H1 (cell line): ENCODE measurements around the gene INPP5K. TPM values are rescaled to one million over a fixed set of nuclear protein-coding genes. Genes with fewer than 3 reads are reported as not detected.
A peak's percentile ranks its signal among the peaks of the same experiment; 100 is the strongest.

Experiments
- CTCF ChIA-PET: fragments of 300-600 bp; sonication (Branson Sonifier 250); formaldehyde crosslinking; loops from one replicate; lab custom pipeline; 2021; ENCODE audit not compliant: partially characterized antibody; lab: Charles Lee
- POLR2A ChIA-PET: fragments of 300-600 bp; sonication (Branson Sonifier 250); formaldehyde crosslinking; loops from one replicate; lab custom pipeline; 2021; ENCODE audit warnings: inconsistent platforms; ENCODE audit not compliant: partially characterized antibody; lab: Charles Lee
- DNase-seq, 2 experiments: peaks; one replicate each; pipeline versions ENCODE4 v3.0.0 to v3.0.0-alpha.2; 2010 to 2022; ENCODE audit warnings: low spot score in 2 of 2, low read depth in 1 of 2, mixed read lengths in 1 of 2
- FAIRE-seq: peaks from 2 replicates; lab custom pipeline; 2011; peaks lifted over from hg19 to GRCh38; lab: Jason Lieb, UNC
- H2AFZ ChIP-seq: 2 replicates; pipeline ENCODE4 v1.8.1; 2012; ENCODE audit warnings: low read length, inconsistent platforms
- H2AK5ac ChIP-seq: 2 replicates; pipeline ENCODE4 v1.6.1; 2013; ENCODE audit warnings: low read depth, low read length
- H2BK120ac ChIP-seq: replicated peaks from 2 replicates; pipeline ENCODE3; 2013; ENCODE audit warnings: low read depth, low read length, inconsistent platforms
- H2BK12ac ChIP-seq: 2 replicates; pipeline ENCODE4 v1.6.1; 2013; ENCODE audit warnings: low read depth, low read length
- H2BK15ac ChIP-seq: 2 replicates; pipeline ENCODE4 v1.6.1; 2013; ENCODE audit warnings: low read length
- H2BK20ac ChIP-seq: 2 replicates; pipeline ENCODE4 v1.6.1; 2013; ENCODE audit warnings: low read length
- H2BK5ac ChIP-seq: 2 replicates; pipeline ENCODE4 v1.6.1; 2013; ENCODE audit warnings: low read depth, low read length
- H3K14ac ChIP-seq: 2 replicates; pipeline ENCODE4 v1.6.1; 2013; ENCODE audit warnings: inconsistent platforms; ENCODE audit not compliant: insufficient read length
- H3K18ac ChIP-seq: 2 replicates; pipeline ENCODE4 v1.6.1; 2013; ENCODE audit warnings: low read length; ENCODE audit errors: extremely low read depth
- H3K23ac ChIP-seq: 2 replicates; pipeline ENCODE4 v1.6.1; 2013; ENCODE audit warnings: inconsistent platforms; ENCODE audit not compliant: insufficient read length
- H3K23me2 ChIP-seq: 2 replicates; pipeline ENCODE4 v1.6.1; 2013; ENCODE audit warnings: low read depth, low read length
- H3K27ac ChIP-seq: 2 replicates; pipeline ENCODE4 v1.6.1; 2011; ENCODE audit warnings: low read depth, low read length, inconsistent platforms
- H3K27me3 ChIP-seq, 4 experiments: replicated peaks in 1 of 4; 1 replicate in 1 of 4; 2 replicates in 3 of 4; pipeline versions ENCODE4 v1.6.1 to v1.8.1; 2011 to 2013; ENCODE audit warnings: low read length in 3 of 4, mild to moderate bottlenecking in 3 of 4, inconsistent platforms in 2 of 4, mixed read lengths in 2 of 4, moderate library complexity in 1 of 4; ENCODE audit not compliant: control insufficient read depth in 3 of 4, insufficient read depth in 3 of 4; ENCODE audit errors: extremely low read depth in 1 of 4
- H3K36me3 ChIP-seq, 4 experiments: 2 replicates each; pipeline versions ENCODE4 v1.6.1 to v1.8.1; 2011 to 2013; ENCODE audit warnings: mild to moderate bottlenecking in 4 of 4, low read length in 3 of 4, moderate library complexity in 2 of 4, control low read depth in 1 of 4, inconsistent platforms in 1 of 4; ENCODE audit not compliant: insufficient read depth in 4 of 4, control insufficient read depth in 2 of 4
- H3K4ac ChIP-seq: replicated peaks from 2 replicates; pipeline ENCODE3; 2013; ENCODE audit warnings: low read length, low read depth, mixed read lengths, inconsistent platforms; ENCODE audit not compliant: insufficient read length
- H3K4me1 ChIP-seq, 4 experiments: replicated peaks in 1 of 4; 1 replicate in 1 of 4; 2 replicates in 3 of 4; pipeline versions ENCODE4 v1.6.1 to v1.8.1; 2011 to 2013; ENCODE audit warnings: low read length in 3 of 4, inconsistent platforms in 2 of 4, mixed read lengths in 1 of 4; ENCODE audit not compliant: insufficient read depth in 4 of 4, control insufficient read depth in 3 of 4
- H3K4me2 ChIP-seq, 2 experiments: 2 replicates each; pipeline versions ENCODE4 v1.6.1 to v1.8.1; 2011 to 2013; ENCODE audit warnings: low read depth in 2 of 2, low read length in 2 of 2, control low read depth in 1 of 2, inconsistent platforms in 1 of 2, mild to moderate bottlenecking in 1 of 2; ENCODE audit not compliant: insufficient read depth in 1 of 2
- H3K4me3 ChIP-seq, 4 experiments: fragments of 200-600, 300-600 bp in 1 of 4; sonication (generic), shearing (Covaris generic), sonication (Bioruptor Twin) in 1 of 4; 2 replicates each; pipeline versions ENCODE4 v1.5.1 to v1.8.1; 2011 to 2016; ENCODE audit warnings: low read length in 4 of 4, low read depth in 3 of 4, control low read depth in 2 of 4, inconsistent platforms in 2 of 4, mild to moderate bottlenecking in 2 of 4, mixed read lengths in 1 of 4, moderate library complexity in 1 of 4; ENCODE audit not compliant: insufficient read depth in 2 of 4; ENCODE audit errors: extremely low read depth in 1 of 4
- H3K56ac ChIP-seq: replicated peaks from 2 replicates; pipeline ENCODE3; 2013; ENCODE audit warnings: low read depth, mild to moderate bottlenecking, mixed read lengths, low read length, inconsistent platforms; ENCODE audit not compliant: insufficient read length
- H3K79me1 ChIP-seq: 2 replicates; pipeline ENCODE4 v1.6.1; 2013; ENCODE audit warnings: low read depth, low read length, control low read depth
- H3K79me2 ChIP-seq, 2 experiments: 2 replicates each; pipeline versions ENCODE4 v1.6.1 to v1.8.1; 2012 to 2013; ENCODE audit warnings: low read length in 2 of 2, mild to moderate bottlenecking in 2 of 2, inconsistent platforms in 1 of 2; ENCODE audit not compliant: insufficient read depth in 2 of 2, control insufficient read depth in 1 of 2
- H3K9ac ChIP-seq, 4 experiments: replicated peaks in 1 of 4; 1 replicate in 1 of 4; 2 replicates in 3 of 4; pipeline versions ENCODE4 v1.6.1 to v1.8.1; 2011 to 2013; ENCODE audit warnings: low read depth in 3 of 4, low read length in 3 of 4, control low read depth in 2 of 4, mild to moderate bottlenecking in 2 of 4, moderate library complexity in 2 of 4, inconsistent platforms in 1 of 4; ENCODE audit errors: extremely low read depth in 1 of 4
- H3K9me3 ChIP-seq, 2 experiments: 2 replicates each; pipeline versions ENCODE4 v1.6.1 to v1.8.1; 2012 to 2013; ENCODE audit warnings: mild to moderate bottlenecking in 2 of 2, moderate library complexity in 2 of 2, control low read depth in 1 of 2, inconsistent platforms in 1 of 2, low read depth in 1 of 2, low read length in 1 of 2, mixed read lengths in 1 of 2; ENCODE audit not compliant: insufficient read depth in 2 of 2
- H4K20me1 ChIP-seq, 2 experiments: replicated peaks in 1 of 2; 2 replicates each; pipeline versions ENCODE3 to v1.8.1; 2011 to 2013; ENCODE audit warnings: inconsistent platforms in 2 of 2, low read length in 2 of 2, mild to moderate bottlenecking in 1 of 2; ENCODE audit not compliant: insufficient read depth in 2 of 2, control insufficient read depth in 1 of 2
- H4K5ac ChIP-seq: 2 replicates; pipeline ENCODE4 v1.6.1; 2013; ENCODE audit warnings: low read length, low read depth, mixed read lengths, inconsistent platforms; ENCODE audit not compliant: insufficient read length
- H4K8ac ChIP-seq: 2 replicates; pipeline ENCODE4 v1.8.0; 2013; ENCODE audit warnings: mild to moderate bottlenecking, moderate library complexity, low read length, inconsistent platforms; ENCODE audit not compliant: insufficient read depth; ENCODE audit errors: extremely low read depth
- H4K91ac ChIP-seq: replicated peaks from 2 replicates; pipeline ENCODE3; 2013; ENCODE audit warnings: low read length, mixed read lengths, inconsistent platforms; ENCODE audit not compliant: insufficient read length
- ASH2L ChIP-seq: fragments of 200-600, 300-600 bp; sonication (generic); IDR thresholded peaks from one replicate; pipeline ENCODE4 v1.7.1; 2017; ENCODE audit warnings: low read length
- EZH2 ChIP-seq: fragments of 200-600 bp; sonication (generic); IDR thresholded peaks from 2 replicates; pipeline ENCODE4 v1.7.1; 2012; ENCODE audit warnings: low read depth, mild to moderate bottlenecking, moderate library complexity, low read length, inconsistent platforms; ENCODE audit not compliant: severe bottlenecking
- KDM1A ChIP-seq: fragments of 200-600, 300-600 bp; sonication (generic); IDR thresholded peaks from 2 replicates; pipeline ENCODE4 v1.7.1; 2016; ENCODE audit warnings: mild to moderate bottlenecking, low read length, borderline replicate concordance
- MAFK ChIP-seq: IDR thresholded peaks from 2 replicates; pipeline ENCODE4 v1.6.1; 2012; ENCODE audit warnings: low read depth, mild to moderate bottlenecking, improper control_type of control experiment, low read length
- NRF1 ChIP-seq: IDR thresholded peaks from 2 replicates; pipeline ENCODE4 v1.6.1; 2011; ENCODE audit warnings: mild to moderate bottlenecking, low read depth, low read length, improper control_type of control experiment
- POU5F1 ChIP-seq: IDR thresholded peaks from 2 replicates; pipeline ENCODE4 v1.6.1; 2011; ENCODE audit warnings: low read depth, mild to moderate bottlenecking, low read length, moderate library complexity
- RBBP5 ChIP-seq: IDR thresholded peaks from 2 replicates; pipeline ENCODE4 v1.7.1; 2012; ENCODE audit warnings: low read depth, mild to moderate bottlenecking, inconsistent platforms, low read length, moderate library complexity, borderline replicate concordance
- SRF ChIP-seq: IDR thresholded peaks from 2 replicates; pipeline ENCODE4 v1.6.1; 2011; ENCODE audit warnings: mild to moderate bottlenecking, low read depth, low read length, moderate library complexity
- ZNF274 ChIP-seq: IDR thresholded peaks from 2 replicates; pipeline ENCODE4 v1.7.0; 2012; ENCODE audit warnings: low read length, borderline replicate concordance; ENCODE audit errors: extremely low read depth
- WGBS, 2 experiments: shearing (Covaris generic) in 1 of 2; methylation state at CpG; one replicate each; pipeline versions ENCODE4 v1.1.6 to v1.1.7; 2013 to 2015; ENCODE audit warnings: low lambda C conversion rate in 2 of 2, mixed read lengths in 2 of 2, inconsistent platforms in 1 of 2, low coverage in 1 of 2, missing lambda C conversion rate in 1 of 2; ENCODE audit not compliant: insufficient replicate concordance in 2 of 2, insufficient coverage in 1 of 2, insufficient read length in 1 of 2; ENCODE audit errors: extremely low coverage in 1 of 2, missing lambda C conversion rate in 1 of 2; 5-methylcytosine and 5-hydroxymethylcytosine counted together
- polyA plus RNA-seq, 7 experiments: library from polyadenylated mRNA; depleted of rRNA in 3 of 7; stranded (reverse) in 5 of 7; unstranded in 2 of 7; fragments of >200 nt in 5 of 7; fragments of 200-250 nt in 2 of 7; gene quantifications; 1 replicate in 5 of 7; 2 replicates in 1 of 7; 4 replicates in 1 of 7; pipeline versions ENCODE4 v1.2.1 to v1.2.3, GENCODE V29; 2011 to 2013; ENCODE audit warnings: missing spikeins in 2 of 7, mixed read lengths in 2 of 7
- total RNA-seq: library from RNA; stranded (reverse); fragmentation: NEBNext Ultra II Directional; extraction: Animal tissue kit (Norgen Biotek cat#: 25700); gene quantifications from 2 replicates; pipeline ENCODE4 v1.2.1, GENCODE V29; 2021

INPP5K gene
- total and polyA plus RNA-seq, 2 of the 8 experiments (the other 6 are each of a cell fraction or from before 2014, with no cell fraction given) = 21.0 to 24.1 TPM

- Histone ChIP-seq H3K23me2 (no peaks in the 10 kb centered on the region), H3K18ac (no peak overlapping the region), H2AFZ (no peak overlapping the region), H3K79me1 (no peaks in the 10 kb centered on the region), H4K5ac (no peak overlapping the region), H3K14ac (no peak overlapping the region), H3K4ac (no peak overlapping the region), H3K79me2 (no peaks in the 10 kb centered on the region), H3K4me2 (no peak overlapping the region), H3K36me3 (peaks cover 6 to 29% (median 23%) of the 10 kb centered on the region in 4 experiments; a peak in 7 of 8 replicates), H3K23ac (no peak overlapping the region), H3K27me3 (no peaks in the 10 kb centered on the region), H3K56ac (no peak overlapping the region), H2AK5ac (no peak overlapping the region), H2BK12ac (no peak overlapping the region), H4K8ac (no peak overlapping the region), H3K4me1 (no peaks in the 10 kb centered on the region), H3K27ac (no peak overlapping the region), H4K91ac (no peak overlapping the region), H3K9me3 (no peaks in the 10 kb centered on the region), H3K4me3 (no peak overlapping the region), H2BK15ac (no peak overlapping the region), H2BK20ac (no peak overlapping the region), H2BK5ac (no peak overlapping the region), H2BK120ac (no peak overlapping the region), H3K9ac (0 out of 7 replicates have a peak overlapping the region, but pooled peaks of 1 of the 4 experiments have one; percentile 13), H4K20me1 (peaks cover 4 to 7% of the 10 kb centered on the region in 2 experiments)
- CTCF ChIA-PET = interaction anchor here (0.6 to 5.7 kb wide), 55 partner anchors 8 to 477 kb away, joined by 3 to 52 read pairs (median 4); partner anchors contain the start of genes INPP5K, MYO1C and TRARG1
- 92% methylated on average over 24 of the region's 24 CpGs; no CpG with 5 or more reads in 1 of the 2 experiments for WGBS, 2 experiments
- DNase-seq (no peak), FAIRE-seq (no peak)
- POLR2A ChIA-PET = interaction anchor here (0.7 to 3.1 kb wide), 11 partner anchors 9 to 168 kb away, joined by 3 to 22 read pairs (median 4); partner anchors contain the start of genes CRK, INPP5K and MYO1C
- no peak for TF ChIP-seq KDM1A
- TF ChIP-seq ZNF274 = no peak
- TF ChIP-seq POU5F1 = no peak
- no peak for TF ChIP-seq RBBP5
- TF ChIP-seq ASH2L = no peak
- no peak for TF ChIP-seq SRF
- no peak for TF ChIP-seq NRF1
- no peak for TF ChIP-seq EZH2
- no peak for TF ChIP-seq MAFK
These were observed 17.4 kb upstream of the INPP5K start for GRCh38 chr17:1533661-1534325.
